Measurements from ENCODE around the gene KIFC3. TPM values are rescaled to one million over a fixed set of nuclear protein-coding genes. Genes with fewer than 3 reads are reported as not detected.

KIFC3 gene
- total RNA-seq, 3 donors from 2014 or later: 15.7 to 36.1 (median 35.1) TPM

- H3K4me1 ChIP-seq: no peaks in the 10 kb centered on the region
- no peaks in the 10 kb centered on the region for H3K27me3 ChIP-seq
- DNase-seq (ENCODE audit: low spot score in 2 of 2): no peak
- TF ChIP-seq POLR2A (IDR thresholded peaks at IDR 0.05) (no peak), CTCF (IDR thresholded peaks at IDR 0.05) (no peak), POLR2AphosphoS5 (IDR thresholded peaks at IDR 0.05) (no peak)
- no peaks in the 10 kb centered on the region for H3K36me3 ChIP-seq
- intact Hi-C loops (cut with DNase I; ENCODE audit: low total_unique reads): no loop called here
- no peak overlapping the region for H3K4me3 ChIP-seq
- H3K9me3 ChIP-seq: no peaks in the 10 kb centered on the region
- no peak overlapping the region for H3K27ac ChIP-seq
Measured at GRCh38 chr16:57771141-57771785, 31.0 kb downstream of the KIFC3 start.

- intact Hi-C loops (cut with DNase I; ENCODE audit: low total_unique reads): no loop called here
- Histone ChIP-seq H3K27me3 (no peaks in the 10 kb centered on the region), H3K36me3 (no peaks in the 10 kb centered on the region), H3K4me1 (no peaks in the 10 kb centered on the region), H3K27ac (no peak overlapping the region), H3K9me3 (no peaks in the 10 kb centered on the region), H3K4me3 (no peak overlapping the region)
- TF ChIP-seq POLR2AphosphoS5 (IDR thresholded peaks at IDR 0.05): no peak
- no peak for TF ChIP-seq POLR2A (IDR thresholded peaks at IDR 0.05)
- no peak for TF ChIP-seq CTCF (IDR thresholded peaks at IDR 0.05)
- DNase-seq (ENCODE audit: low spot score in 2 of 2): no peak
Measured at GRCh38 chr16:57770361-57770760, 31.9 kb downstream of the KIFC3 start.

GRCh38 chr16:57769541-57770145 lies 32.6 kb downstream of the KIFC3 start:
- no peak overlapping the region for H3K27ac ChIP-seq
- no peaks in the 10 kb centered on the region for H3K27me3 ChIP-seq
- TF ChIP-seq POLR2AphosphoS5 (IDR thresholded peaks at IDR 0.05) (no peak), POLR2A (IDR thresholded peaks at IDR 0.05) (no peak)

GRCh38 chr16:57766714-57767348 lies 35.5 kb downstream of the KIFC3 start:
- Histone ChIP-seq H3K4me3 (no peak overlapping the region), H3K36me3 (no peaks in the 10 kb centered on the region), H3K27ac (no peak overlapping the region), H3K27me3 (no peaks in the 10 kb centered on the region), H3K4me1 (no peaks in the 10 kb centered on the region), H3K9me3 (no peaks in the 10 kb centered on the region)
- intact Hi-C loops (cut with DNase I; ENCODE audit: low total_unique reads): no loop called here
- DNase-seq (ENCODE audit: low spot score in 2 of 2): no peak
- TF ChIP-seq POLR2A (IDR thresholded peaks at IDR 0.05) (no peak), CTCF (IDR thresholded peaks at IDR 0.05) (no peak), POLR2AphosphoS5 (IDR thresholded peaks at IDR 0.05) (no peak)

More at GRCh38 chr16:57769541-57770145, 32.6 kb downstream of the KIFC3 start:
- intact Hi-C loops (cut with DNase I; ENCODE audit: low total_unique reads): no loop called here
- Histone ChIP-seq H3K4me3 (no peak overlapping the region), H3K9me3 (no peaks in the 10 kb centered on the region), H3K36me3 (no peaks in the 10 kb centered on the region), H3K4me1 (no peaks in the 10 kb centered on the region)
- no peak for DNase-seq (ENCODE audit: low spot score in 2 of 2)

GRCh38 chr16:57765160-57765728 lies 37.0 kb downstream of the KIFC3 start:
- no peaks in the 10 kb centered on the region for H3K9me3 ChIP-seq
- H3K4me1 ChIP-seq: no peaks in the 10 kb centered on the region
- H3K27ac ChIP-seq: no peak overlapping the region
- no peak overlapping the region for H3K4me3 ChIP-seq
- DNase-seq (ENCODE audit: low spot score in 2 of 2): no peak
- H3K27me3 ChIP-seq: no peaks in the 10 kb centered on the region
- intact Hi-C loops (cut with DNase I; ENCODE audit: low total_unique reads): no loop called here
- no peaks in the 10 kb centered on the region for H3K36me3 ChIP-seq
- TF ChIP-seq POLR2A (IDR thresholded peaks at IDR 0.05): no peak
- no peak for TF ChIP-seq CTCF (IDR thresholded peaks at IDR 0.05)
- TF ChIP-seq POLR2AphosphoS5 (IDR thresholded peaks at IDR 0.05): no peak

Data from breast epithelium (tissue), 4 donors.